Peyer's patch (tissue), 4 donors: Measurements from ENCODE around the gene C1orf87.

Source experiments
- CTCF ChIP-seq, 6 experiments: fragments of 450-650 bp in 4 of 6; fragments of 200-600 bp in 2 of 6; sonication (generic) in 1 of 6; IDR thresholded peaks; one replicate each; pipeline ENCODE4 v1.5.1; 2017 to 2019; ENCODE audit warnings: antibody characterized with exemption in 6 of 6, mild to moderate bottlenecking in 3 of 6, moderate library complexity in 1 of 6
- POLR2A ChIP-seq, 2 donors: fragments of 450-650 bp; IDR thresholded peaks; one replicate each; pipeline ENCODE4 v1.5.1; 2017; ENCODE audit warnings: antibody characterized with exemption in 2 of 2, mild to moderate bottlenecking in 2 of 2, moderate library complexity in 2 of 2

GRCh38 chr1:59967141-59967697 lies 106.4 kb downstream of the C1orf87 start:
- TF ChIP-seq CTCF (IDR thresholded peaks at IDR 0.05) = no peak
- no peak for TF ChIP-seq POLR2A (IDR thresholded peaks at IDR 0.05)
